ENCODE results near the gene IFNAR2. TPM values are rescaled to one million over a fixed set of nuclear protein-coding genes. Genes with fewer than 3 reads are reported as not detected.
A peak's percentile ranks its signal among the peaks of the same experiment; 100 is the strongest.
"Not testable (repeated sequence)": the region's sequence is repeated elsewhere in the genome, so short reads cannot be mapped to it uniquely, and the experiment has no call there.

The IFNAR2 gene
- polyA plus RNA-seq, 10 donors, result 8.4 to 14.7 (median 12.7) TPM

DNA sequence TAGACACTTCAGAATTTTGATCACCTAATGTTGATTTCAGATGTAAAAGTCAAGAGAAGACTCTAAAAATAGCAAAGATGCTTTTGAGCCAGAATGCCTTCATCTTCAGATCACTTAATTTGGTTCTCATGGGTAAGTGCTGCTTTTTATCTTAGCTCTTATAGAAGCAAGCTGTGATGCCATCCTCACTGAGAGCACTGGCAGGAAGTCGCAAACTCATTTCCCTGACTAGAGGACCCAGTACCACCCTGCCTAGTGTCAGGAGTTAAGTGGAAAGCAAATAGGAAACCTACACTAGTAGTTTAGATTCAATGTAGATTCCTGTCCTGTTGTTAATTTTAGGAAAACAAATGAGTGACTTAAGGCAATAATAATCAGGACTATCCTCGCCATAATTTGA lies 12.1 kb downstream of the IFNAR2 start:
- no peak for DNase-seq

DNA sequence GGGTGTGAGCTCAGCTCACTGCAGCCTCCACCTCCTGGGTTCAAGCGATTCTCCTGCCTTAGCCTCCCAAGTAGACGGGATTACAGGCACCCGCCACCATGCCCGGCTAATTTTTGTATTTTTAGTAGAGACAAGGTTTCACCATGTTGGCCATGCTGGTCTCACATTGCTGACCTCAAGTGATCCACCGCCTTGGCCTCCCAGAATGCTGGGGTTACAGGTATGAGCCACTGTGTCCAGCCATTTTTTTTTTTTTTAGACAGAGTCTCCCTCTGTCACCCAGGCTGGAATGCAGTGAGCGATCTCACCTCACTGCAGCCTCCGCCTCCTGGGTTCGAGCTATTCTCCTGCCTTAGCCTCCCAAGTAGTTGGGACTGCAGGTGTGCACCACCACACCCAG lies 13.1 kb downstream of the IFNAR2 start:
- DNase-seq, result not testable (repeated sequence)

DNA sequence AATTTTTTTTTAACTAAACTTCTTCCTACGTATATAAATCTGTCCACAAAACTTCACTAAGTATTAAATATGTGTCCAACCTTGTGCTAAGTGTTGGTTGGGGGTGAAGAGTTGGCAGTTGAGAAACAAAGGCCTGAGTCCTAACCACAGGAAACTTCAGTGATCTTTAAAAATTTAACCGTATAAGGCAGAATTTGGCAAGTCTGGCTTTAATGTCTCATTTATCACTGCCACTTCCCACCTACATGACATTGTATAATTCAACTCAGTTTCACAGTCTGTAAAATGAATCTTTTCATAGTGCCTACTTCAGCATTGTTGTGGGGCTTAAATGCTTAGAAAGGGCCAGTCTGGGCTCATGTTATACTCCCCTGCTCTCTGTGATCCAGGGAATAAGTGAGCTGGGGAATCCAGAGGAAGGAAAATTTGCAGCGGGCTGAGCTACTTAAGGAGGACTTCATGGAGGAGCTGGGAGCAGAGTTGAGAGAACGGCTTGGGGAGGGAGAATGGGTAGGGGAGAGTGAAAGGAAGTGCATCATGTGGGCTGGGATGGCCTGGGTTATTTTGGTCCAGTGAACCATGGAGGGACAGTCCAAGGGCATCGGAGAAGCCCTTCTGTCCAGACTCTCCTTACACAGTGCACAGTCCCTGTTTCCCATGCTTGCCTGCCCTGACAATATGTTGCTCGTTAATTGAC lies 14.5 kb downstream of the IFNAR2 start:
- DNase-seq, result no peak

DNA sequence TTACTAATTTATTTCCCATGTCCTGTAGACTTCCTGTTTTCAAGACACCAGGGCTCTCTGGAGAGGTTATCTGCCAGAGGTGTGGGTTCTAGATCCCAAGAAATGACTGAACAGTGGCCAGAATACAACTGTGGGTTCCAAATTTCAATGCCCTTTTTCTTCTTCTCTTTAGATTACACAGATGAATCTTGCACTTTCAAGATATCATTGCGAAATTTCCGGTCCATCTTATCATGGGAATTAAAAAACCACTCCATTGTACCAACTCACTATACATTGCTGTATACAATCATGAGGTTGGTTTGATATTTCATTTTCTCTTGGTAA lies 15.0 kb downstream of the IFNAR2 start:
- no peak for DNase-seq

DNA sequence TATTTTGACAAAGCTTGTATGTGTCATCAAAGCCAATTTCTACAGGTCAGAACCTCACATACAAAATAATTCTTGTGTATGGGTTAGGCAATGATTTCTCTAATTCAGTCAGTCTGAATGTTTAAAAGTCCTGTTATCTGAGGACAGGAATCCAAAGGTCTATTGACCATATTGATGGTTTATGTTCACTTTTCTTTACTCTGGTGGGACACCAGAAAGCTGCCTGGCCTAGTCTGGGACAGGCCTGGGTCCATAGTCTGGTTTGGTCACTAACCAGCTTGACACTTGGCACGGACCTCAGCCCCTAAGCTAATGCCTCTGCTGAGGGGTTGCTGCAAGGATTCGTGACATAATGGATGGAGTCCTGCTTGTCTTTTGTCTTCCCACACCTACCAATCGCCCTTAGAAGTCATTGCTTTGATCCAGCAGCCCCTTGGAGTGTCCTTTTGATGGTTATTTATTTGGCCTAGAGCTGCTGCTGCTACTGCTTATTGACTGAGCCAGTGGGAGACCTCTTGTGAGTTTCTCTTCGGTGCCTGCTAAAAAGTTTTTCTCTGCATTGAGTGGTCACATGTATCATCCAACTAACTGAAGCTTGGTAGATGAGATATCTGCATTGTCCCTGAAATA lies 15.7 kb downstream of the IFNAR2 start:
- DNase-seq, result no peak

DNA sequence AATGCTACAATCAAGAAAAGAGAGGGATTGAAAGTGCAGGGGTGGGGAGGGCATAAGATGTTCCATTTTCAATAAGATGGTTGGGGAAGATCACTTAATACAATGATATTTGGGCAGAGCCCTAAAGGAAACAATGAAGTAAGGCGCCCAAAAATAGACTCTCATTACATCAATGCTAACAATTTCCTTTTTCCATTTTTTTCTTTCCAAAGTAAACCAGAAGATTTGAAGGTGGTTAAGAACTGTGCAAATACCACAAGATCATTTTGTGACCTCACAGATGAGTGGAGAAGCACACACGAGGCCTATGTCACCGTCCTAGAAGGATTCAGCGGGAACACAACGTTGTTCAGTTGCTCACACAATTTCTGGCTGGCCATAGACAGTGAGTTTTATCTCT lies 16.8 kb downstream of the IFNAR2 start:
- DNase-seq, result no peak

DNA sequence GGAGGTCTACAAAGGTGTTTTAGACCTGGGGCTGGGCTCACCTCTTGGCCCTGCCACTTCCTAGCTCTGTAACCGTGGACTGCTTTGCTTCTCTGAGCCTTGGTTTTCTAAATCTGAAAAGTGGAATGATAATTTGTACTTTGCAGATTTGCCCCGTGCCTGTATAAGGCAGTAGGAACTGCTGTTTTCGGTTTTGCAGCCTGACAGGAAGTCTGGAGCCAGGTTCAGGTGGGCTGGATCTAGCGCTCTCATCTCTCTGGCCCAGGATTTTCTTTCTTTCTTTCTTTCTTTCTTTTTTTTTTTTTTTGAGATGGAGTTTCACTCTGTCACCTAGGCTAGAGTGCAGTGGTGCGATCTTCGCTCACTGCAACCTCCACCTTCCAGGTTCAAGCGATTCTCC lies 17.2 kb downstream of the IFNAR2 start:
- DNase-seq, result no peak

DNA sequence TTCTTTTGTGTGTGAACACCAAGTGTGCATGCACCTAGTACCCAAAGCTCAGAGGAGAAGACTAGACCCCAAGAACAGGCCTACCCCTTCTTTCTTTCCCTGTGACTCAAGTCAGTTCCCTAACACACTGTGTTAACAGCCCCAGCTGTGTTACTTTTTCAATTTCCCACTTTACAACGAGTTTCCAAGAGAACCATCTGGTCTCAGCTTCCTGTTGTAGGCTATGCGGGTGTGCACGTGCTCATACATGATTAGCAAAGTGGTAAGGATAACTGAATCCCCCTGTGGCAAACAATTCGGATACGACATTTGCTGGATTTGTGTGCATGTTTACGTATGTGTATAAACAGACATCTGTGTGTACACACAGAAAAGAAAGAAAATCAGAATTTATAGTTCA lies 17.9 kb downstream of the IFNAR2 start:
- peak in 1 of 3 donors; percentile 46 for DNase-seq

DNA sequence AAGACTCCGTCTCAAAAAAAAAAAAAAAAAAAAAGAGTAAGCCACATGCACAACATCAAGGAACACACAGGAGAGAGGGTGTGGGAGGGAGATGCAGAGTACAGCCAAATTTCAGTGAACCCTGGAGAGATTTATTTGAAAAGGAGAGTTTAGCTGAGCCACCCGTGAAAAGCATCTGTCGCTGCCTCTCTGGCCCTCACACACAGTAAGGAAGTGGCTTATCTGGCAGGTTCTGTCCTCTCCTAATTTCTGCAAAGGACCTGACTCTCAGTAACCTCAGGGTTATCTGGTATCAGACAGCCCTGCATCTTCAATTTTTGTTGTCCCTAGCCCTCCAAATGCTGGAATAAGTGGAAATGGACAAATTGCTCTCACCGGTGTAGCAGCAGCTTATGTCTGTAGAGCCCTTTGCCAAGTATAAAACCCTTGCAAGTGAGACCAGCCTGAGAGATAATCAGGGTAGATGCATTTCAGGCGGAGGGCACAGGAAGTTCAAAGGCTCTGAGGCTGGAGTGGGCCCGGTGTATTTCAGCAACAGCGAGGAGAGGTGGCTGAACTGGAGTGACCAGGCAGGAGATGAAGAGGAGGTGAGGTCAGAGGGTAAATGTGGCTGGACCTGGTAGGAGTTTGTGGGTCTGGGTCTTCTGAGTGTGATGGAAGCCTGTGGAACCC lies 19.7 kb downstream of the IFNAR2 start:
- no peak for DNase-seq

DNA sequence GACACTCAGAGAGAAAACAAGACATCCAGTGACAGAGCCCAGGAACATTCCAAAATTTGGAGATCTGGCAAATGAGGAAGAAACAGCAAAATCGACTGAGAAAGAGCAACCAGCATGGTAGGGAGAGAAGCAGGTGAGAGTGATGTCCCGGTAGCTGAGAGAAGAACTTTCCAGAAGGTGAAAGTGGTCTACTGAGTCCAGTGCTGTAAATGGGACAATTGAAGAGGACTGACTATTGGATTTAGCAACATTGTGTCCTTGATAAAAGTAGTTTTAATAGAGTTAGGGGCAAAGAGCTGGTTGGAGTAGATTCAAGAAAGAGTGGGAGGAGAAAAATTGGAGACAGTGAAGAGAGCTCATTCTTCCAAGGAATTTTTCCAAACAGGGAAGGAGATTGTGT lies 21.4 kb downstream of the IFNAR2 start:
- no peak for DNase-seq

DNA sequence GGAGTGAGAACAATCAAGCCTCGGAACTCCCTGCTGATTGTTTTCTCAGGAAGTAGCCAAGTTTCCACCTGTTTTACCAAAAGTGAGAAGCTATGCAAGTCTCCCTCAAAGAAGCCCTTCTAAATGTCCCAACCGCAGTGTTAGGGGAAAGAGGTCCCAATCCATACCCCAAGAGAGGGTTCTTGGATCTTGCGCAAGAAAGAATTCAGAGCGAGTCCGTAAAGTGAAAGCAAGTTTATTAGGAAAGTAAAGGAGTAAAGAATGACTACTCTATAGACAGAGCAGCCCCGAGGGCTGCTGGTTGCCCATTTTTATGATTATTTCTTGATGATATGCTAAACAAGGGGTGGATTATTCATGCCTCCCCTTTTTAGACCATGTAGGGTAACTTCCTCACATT lies 23.6 kb downstream of the IFNAR2 start:
- DNase-seq, result not testable (repeated sequence)

DNA sequence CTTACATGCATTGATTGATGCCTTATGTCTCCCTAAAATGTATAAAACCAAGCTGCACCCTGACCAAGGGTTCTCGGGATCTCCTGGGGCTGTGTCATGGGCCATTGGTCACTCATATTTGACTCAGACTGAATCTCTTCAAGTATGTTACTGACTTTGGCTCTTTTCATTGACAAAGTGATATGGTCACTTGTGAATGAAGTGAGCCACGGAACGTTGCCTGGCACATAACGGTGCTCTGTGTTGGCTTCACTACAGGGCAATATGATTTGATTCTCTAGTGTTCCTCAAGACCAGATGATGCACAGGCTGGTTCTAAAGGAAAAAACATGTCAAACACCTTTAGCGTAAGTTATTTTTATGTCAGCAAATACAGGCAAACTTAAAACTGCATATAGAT lies 25.0 kb downstream of the IFNAR2 start:
- no peak for DNase-seq

DNA sequence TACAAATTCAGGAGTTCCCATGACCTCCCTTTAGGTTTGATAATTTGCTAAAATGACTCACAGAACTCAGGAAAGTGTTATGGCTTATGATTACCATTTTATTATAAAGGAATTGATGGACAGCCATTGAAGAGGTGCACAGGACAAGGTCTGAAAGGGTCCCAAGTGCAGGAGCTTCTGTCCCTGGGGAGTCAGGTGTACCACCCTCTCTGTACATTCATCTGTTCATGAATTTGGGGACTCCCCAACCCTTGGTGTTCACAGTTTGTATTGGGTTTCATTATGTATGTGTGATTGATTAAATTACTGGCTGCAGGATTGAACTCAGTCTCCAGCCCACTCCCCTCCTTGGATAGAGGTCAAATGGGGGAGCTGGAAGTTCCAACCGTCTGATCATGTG lies 25.7 kb downstream of the IFNAR2 start:
- no peak for DNase-seq

DNA sequence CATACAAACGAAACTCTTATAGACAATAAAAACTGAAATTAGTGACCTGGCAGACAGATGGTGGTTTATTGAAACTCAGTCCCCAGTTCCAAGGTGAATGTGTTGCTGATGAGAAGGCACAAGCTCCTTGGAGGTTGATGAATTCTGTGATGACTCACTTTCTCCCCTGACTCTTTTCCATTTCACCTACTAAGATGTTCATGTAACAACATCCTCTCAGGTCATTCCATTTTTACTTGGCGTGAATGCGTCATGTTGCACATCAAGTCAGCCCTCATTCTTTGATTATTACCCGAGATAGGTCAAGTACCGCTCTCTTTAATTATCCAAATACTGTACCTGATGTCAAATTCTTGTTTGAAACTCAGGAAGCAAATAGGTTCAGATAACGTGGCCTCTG lies 26.3 kb downstream of the IFNAR2 start:
- no peak for DNase-seq

DNA sequence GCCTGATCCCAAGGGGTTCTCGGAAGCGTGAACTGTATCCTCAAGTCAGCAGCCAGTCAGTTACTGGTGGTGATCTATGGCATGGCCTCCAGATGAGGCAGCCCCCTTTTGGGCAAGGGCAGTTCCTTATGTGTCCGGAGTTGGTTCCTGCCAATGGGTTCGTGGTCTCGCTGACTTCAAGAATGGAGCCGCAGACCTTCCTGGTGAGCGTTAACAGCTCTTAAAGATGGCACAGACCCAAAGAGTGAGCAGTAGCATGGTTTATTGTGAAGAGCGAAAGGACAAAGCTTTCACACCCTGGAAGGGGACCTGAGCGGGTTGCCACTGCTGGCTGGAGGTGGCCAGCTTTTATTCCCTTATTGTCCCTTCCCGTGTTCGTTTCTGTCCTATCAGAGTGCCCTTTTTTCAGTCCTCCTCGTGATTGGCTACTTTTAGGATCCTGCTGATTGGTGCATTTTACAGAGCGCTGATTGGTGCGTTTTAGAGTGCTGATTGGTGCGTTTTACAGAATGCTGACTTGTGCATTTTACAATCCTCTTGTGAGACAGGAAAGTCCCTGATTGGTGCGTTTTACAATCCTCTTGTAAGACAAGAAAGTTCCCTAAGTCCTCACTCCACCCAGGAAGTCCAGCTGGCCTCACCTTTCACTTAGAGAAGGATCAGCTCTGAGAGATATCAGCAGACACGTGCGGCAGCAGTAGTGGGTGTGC lies 27.5 kb downstream of the IFNAR2 start:
- no peak for DNase-seq

DNA sequence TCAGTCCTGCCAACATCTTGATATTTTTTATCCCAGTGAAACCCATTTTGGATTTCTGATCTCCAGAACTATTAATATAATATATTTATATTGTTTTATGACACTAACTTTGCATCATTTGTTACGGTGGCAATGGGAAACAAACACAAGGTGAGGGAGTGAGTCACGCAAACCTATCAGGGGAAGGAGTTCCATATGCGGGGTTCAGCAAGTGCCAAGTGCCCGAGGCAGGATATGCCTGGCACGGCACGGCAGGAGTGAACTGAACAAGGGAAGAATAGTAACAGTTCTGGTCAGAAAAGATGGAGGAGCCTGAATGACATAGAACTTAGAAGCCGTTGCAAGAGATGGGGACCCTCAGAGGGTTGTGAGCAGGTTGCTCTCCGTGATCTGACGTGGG lies 28.7 kb downstream of the IFNAR2 start:
- DNase-seq, result no peak

DNA sequence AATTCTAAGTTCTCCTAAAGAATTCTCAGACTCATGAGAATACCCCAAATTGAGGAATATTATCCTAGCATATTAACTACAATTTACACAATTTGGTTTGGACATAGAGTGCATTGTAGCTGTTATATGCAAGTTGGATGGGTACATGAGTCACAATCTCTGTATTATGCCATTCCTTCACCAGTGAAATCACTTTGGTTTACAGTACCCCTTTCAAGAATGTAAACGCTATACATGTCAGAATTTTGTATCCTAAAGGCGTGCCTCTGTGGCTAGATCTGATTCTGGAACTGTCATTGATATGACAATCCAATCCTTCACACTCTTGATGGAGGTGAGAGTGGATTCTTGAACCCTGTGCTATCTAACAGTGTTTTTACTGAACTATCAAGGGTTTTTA lies 29.7 kb downstream of the IFNAR2 start:
- DNase-seq, result no peak

DNA sequence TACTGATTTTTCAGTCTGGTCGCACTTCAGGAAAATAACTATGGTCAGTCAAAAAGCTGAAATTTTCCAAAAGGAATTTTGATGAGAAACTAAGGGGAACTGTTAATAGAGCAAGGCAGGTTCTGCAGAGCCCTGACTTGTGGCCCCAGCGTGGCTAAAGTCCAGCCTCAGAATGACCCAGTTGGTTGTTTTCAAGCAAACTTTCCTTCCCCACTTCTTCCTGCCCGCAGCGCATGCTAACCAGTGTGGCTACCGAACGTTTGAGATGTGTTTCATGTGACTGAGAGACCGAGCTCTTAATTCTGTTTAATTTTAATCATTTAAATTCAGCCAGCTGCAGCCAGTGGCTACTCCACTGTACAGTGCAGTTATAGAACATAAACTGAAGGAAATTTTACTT lies 30.3 kb downstream of the IFNAR2 start:
- no peak for DNase-seq

DNA sequence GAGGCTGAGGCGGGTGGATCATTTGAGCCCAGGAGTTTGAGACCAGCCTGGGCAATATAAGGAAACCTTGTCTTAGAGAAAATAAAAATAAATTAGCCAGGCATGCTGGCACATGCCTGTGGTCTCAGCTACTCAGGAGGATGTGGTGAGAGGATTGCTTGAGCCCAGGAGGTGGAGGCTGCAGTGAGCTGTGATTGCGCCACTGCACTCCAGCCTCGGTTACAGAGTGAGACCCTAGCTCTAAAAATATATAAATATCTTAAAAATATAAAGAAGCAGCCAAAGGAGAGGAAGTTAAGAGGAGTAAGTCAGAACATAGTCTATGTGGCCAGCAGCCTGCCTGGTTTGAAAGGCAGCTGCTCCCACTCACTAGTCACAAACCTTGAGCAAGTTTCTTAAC lies 31.9 kb downstream of the IFNAR2 start:
- no peak for DNase-seq

DNA sequence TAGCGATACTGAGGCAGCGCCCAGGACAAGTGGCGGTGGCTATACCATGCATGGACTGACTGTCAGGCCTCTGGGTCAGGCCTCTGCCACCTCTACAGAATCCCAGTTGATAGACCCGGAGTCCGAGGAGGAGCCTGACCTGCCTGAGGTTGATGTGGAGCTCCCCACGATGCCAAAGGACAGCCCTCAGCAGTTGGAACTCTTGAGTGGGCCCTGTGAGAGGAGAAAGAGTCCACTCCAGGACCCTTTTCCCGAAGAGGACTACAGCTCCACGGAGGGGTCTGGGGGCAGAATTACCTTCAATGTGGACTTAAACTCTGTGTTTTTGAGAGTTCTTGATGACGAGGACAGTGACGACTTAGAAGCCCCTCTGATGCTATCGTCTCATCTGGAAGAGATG lies 33.2 kb downstream of the IFNAR2 start:
- DNase-seq, result no peak

DNA sequence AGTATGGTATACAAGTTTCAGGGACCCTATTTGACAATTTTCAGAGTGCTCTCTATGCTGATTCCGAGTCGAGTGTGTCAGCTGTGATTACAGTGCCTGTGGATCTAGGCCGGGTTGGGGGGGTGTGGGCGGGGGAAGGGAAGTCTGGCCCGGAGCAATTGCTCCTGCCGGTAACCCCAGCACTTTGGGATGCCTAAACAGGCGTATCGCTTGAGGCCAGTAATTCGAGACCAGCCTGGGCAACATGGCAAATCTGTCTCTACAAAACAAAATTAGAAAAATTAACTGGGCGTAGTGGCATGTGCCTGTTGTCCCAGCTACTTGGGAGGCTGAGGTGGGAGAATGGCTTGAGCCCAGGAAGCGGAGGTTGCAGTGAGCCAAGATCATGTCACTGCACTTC lies 34.8 kb downstream of the IFNAR2 start:
- no peak for DNase-seq

DNA sequence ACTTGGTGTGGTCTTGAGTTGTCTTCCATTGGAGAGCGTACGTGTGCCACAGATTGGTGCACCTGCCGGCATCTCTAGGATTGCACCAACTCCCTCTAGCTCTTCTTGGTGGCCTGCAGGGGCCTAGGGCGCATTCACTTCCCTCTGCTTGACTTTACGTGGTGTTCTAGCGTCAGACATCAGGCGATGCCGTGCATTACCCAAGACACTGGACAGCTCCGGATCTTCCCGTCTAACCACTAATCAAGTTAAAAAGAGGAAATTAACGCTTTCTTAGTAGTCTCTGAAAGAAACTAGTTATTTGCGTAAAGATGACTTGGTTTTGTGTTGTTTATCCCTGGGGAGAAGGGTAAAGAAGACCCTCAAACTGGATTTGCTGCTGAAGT lies 35.9 kb downstream of the IFNAR2 start:
- DNase-seq, result peak in 2 of 3 donors; percentile 29 to 63

Measured in muscle of back (tissue), 11 donors.